Neural cell (in vitro differentiated cells): ENCODE results near the gene APBB2.

Experiments used
- EP300 ChIP-seq: fragments of 450-650 bp; conservative IDR thresholded peaks from 2 replicates; pipeline ENCODE4 v1.6.1; 2014; ENCODE audit warnings: antibody characterized with exemption, mild to moderate bottlenecking, moderate library complexity; ENCODE audit not compliant: poor library complexity, severe bottlenecking
- EZH2 ChIP-seq: fragments of 200-600, 300-800 bp; shearing (Covaris generic), sonication (generic); IDR thresholded peaks from 2 replicates; pipeline ENCODE4 v1.6.1; 2014; ENCODE audit warnings: antibody characterized with exemption, low read length, borderline replicate concordance, mild to moderate bottlenecking; ENCODE audit not compliant: insufficient read depth, poor library complexity, severe bottlenecking
- MXI1 ChIP-seq: fragments of 450-650 bp; conservative IDR thresholded peaks from 2 replicates; pipeline ENCODE4 v1.6.1; 2014; ENCODE audit warnings: antibody characterized with exemption, mild to moderate bottlenecking; ENCODE audit not compliant: poor library complexity, severe bottlenecking
- POLR2AphosphoS5 ChIP-seq: IDR thresholded peaks from 2 replicates; pipeline ENCODE4 v1.6.1; 2012
- RAD21 ChIP-seq: fragments of 450-650 bp; conservative IDR thresholded peaks from 2 replicates; pipeline ENCODE4 v1.6.1; 2014; ENCODE audit warnings: antibody characterized with exemption, mild to moderate bottlenecking, moderate library complexity
- TAF1 ChIP-seq: IDR thresholded peaks from 2 replicates; pipeline ENCODE4 v1.6.1; 2012; ENCODE audit warnings: low read depth
- TF ChIP-seq, protein P1 (sequence below): fragments of 450-650 bp; IDR thresholded peaks from 2 replicates; pipeline ENCODE4 v1.5.1; 2014; ENCODE audit warnings: antibody characterized with exemption, mild to moderate bottlenecking, moderate library complexity; ENCODE audit not compliant: poor library complexity, severe bottlenecking

GRCh38 chr4:41058426-41058825 is 155.9 kb downstream of the APBB2 start:
- no peak for TF ChIP-seq RAD21
- TF ChIP-seq POLR2AphosphoS5, result no peak
- TF ChIP-seq, protein P1, sequence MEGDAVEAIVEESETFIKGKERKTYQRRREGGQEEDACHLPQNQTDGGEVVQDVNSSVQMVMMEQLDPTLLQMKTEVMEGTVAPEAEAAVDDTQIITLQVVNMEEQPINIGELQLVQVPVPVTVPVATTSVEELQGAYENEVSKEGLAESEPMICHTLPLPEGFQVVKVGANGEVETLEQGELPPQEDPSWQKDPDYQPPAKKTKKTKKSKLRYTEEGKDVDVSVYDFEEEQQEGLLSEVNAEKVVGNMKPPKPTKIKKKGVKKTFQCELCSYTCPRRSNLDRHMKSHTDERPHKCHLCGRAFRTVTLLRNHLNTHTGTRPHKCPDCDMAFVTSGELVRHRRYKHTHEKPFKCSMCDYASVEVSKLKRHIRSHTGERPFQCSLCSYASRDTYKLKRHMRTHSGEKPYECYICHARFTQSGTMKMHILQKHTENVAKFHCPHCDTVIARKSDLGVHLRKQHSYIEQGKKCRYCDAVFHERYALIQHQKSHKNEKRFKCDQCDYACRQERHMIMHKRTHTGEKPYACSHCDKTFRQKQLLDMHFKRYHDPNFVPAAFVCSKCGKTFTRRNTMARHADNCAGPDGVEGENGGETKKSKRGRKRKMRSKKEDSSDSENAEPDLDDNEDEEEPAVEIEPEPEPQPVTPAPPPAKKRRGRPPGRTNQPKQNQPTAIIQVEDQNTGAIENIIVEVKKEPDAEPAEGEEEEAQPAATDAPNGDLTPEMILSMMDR, result no peak
- TF ChIP-seq EP300, result no peak
- TF ChIP-seq TAF1, result no peak
- TF ChIP-seq EZH2, result no peak
- no peak for TF ChIP-seq MXI1
